ENCODE results near the gene YBX3. TPM values are rescaled to one million over a fixed set of nuclear protein-coding genes. Genes with fewer than 3 reads are reported as not detected.
A peak's percentile ranks its signal among the peaks of the same experiment; 100 is the strongest.

Gene YBX3
- total RNA-seq, 1 experiment from 2014 or later: 25.3 TPM

DNA sequence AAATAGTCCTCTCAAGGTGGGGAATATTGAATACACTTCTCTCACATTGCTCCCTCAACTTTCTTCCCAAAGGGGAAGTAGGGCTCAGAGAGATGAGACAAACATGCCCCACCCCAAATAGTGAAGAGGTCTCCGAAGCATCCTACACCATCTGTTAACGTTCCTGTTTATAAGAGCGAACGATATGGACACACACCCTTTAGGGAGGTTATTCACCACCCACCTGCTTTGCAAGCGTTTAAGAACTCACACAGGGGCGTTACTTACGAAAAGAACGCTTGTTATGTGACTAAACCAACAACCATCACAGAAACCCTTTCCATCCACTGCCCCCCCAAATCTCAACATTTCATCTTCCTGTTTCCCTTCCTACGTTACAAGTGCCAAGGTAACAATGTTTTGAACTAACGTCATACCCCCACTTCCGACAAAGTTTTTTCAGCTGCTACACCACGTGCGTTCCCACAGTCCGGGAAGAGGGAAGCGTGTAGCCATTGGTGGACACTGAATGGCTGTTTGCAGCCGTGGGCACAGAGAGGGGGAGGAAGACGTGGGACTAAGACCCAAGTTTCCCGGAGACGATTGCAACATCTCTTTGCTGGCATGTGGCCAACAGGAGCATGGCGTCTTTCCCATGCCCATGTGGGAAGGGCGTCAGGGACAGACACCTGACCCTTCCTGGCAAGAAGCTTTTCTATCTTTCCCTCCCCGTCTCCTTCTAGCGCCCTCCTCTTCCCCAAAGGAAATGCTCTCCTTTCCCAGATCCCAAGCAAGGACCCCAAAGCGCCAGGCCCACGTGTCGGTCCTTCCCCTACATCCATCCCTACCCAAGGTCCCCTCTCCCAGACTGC, 1.2 kb downstream of the YBX3 start:
- peak; percentile 81 for DNase-seq (ENCODE audit: low read depth)

DNA sequence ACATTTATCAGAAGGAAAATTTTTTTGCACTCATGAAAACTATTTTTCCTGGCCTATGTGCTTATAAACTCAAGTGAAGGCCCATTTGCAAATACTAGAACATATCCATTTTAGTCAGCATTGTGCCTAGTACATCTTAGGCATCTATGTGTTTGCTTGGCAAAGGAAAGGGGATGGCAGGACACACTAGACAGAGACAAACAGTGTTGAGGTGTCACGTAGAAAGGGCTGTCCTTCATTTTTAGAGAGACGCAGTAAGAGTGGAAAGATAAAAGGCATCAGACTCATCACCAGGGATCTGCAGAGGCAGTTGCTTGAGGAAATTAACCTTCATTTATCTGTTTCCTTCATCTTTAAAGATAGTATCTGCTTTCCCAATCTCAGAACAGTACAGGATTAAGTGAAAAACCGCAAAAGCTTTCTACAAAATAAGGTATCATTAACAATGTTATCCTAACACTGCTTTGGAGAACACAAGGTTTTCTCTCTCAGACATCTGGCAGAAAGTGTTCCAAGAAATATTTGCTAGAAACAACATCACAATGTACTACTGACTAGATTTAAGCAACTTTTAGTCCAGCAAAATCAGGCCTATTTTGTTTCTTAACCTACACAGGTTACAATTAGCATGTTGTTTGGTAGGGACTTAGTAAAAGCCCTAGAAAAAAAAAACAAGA, 2.0 kb downstream of the YBX3 start:
- DNase-seq (ENCODE audit: low read depth): no peak

DNA sequence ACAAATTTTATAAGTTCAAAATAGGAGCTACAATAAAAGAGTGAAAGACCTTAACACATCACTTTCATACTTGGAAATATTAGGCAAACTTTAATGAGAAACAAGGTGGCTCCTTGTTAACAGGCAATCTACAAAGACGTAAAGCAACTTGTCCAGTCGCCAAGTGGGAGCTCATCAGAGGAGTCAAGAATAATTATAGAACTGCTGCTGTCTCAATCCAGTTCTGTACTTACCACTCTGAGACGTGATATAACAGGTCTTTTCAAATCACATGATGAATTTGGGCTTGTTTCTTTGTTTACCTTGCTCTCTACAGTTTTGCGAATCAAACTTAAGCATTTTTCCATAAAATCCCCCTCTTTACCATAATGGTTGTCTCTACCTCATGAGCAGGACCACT, 3.6 kb downstream of the YBX3 start:
- DNase-seq (ENCODE audit: low read depth): no peak

DNA sequence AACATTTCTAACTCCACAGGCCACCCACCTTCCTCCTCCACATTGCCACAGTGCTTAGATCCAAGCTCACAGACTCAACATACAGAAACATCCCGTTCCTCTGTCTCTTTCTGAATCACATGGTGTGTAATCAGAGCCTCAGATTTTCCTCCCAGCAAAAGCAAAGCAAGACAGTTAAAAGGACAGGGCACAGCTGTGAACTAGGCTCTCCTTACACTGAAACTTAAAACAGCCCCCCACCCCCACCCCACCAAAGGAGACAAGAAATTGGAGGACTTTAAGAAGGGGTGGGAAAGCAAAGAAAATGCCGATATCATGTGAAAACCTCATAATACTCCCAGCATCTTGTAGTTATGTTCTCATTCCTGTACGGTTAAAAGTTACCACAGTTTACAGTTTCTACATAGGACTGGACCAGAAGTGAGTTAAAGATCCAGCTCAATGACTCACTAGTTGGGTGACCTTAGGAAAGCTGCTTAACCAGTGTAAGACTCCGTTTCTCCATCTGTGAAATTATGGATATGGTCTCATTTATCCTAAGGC, 4.8 kb downstream of the YBX3 start:
- no peak for DNase-seq (ENCODE audit: low read depth)

DNA sequence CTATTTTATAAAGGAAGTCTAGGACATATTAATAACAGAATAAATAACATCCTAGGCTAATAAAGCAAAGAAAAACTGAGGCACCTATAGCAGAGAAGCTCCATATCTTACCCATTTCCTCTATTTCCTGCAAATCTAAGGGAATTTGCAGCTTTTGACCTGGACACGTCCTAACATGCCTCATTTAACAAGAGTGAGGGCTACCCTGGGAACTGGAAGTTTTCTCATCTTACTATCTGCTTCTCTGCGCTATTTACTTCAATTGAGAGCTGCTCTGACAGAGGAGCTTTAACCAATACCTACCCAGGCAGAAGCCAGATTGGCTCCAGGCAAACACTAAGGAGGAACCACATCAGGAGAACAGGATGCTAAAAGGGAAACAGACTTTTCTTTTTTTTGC, 5.7 kb downstream of the YBX3 start:
- no peak for DNase-seq (ENCODE audit: low read depth)

DNA sequence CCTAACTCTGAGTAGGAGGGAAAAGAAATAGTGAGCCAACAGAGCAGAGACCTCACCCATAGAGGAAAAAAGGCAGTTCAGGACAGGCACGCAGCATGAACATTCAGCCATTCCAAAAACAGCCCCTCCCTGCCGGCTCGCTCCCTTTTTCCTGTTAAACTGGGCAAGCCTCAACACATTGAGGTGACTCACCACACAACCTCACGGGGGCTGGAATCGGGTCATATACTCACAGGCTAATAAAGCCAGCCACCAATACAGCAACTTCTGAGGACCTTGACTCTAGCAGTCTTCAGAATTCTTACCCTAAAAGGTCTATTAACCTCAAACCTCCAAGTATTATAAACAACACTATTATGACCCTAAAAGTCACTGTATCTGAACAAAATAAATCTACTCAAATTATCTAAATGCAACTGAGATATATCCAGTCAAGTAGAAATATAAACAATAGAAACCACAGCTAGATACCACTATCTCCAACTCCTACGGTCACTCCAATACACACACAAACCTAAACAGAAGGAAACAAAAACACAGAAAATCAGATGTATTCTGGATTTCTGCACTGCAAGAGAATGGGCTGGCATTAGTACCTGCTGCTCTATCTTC, 6.3 kb downstream of the YBX3 start:
- peak; percentile 80 for DNase-seq (ENCODE audit: low read depth)

DNA sequence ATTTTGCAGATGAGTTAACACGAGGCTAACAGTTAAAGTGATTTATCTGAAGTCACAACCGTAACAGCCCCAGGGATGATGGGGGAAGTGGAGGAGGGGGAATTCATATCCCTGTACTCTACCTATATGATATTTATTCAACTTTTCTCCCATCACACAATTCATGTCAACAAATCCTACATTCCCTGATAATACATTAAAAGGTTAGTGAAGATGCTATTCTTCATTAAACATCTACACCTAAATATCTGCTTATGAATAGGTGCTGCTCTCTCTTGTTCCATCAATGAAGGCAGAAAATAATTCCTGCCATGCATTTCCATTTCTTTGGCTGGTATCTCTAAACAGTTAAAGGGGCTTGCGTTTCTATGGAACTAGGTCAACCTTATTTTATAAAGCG, 6.8 kb downstream of the YBX3 start:
- DNase-seq (ENCODE audit: low read depth): no peak

DNA sequence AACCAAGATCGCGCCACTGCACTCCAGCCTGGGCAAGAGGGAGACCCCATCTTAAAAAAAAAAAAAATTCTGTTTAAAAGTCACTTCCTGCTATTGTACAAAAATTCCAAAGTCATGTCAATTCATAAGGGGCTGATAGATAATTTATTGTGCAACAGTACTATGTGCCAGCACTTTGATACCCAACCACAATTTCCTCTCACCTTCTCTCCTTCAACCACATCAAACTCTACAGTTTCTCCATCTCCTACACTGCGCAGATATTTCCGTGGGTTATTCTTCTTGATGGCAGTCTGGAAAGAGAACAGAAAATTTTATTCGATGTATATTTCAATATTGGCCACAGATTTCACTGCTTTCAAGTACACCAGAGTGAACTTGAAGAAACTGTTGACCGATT, 7.6 kb downstream of the YBX3 start:
- no peak for DNase-seq (ENCODE audit: low read depth)

DNA sequence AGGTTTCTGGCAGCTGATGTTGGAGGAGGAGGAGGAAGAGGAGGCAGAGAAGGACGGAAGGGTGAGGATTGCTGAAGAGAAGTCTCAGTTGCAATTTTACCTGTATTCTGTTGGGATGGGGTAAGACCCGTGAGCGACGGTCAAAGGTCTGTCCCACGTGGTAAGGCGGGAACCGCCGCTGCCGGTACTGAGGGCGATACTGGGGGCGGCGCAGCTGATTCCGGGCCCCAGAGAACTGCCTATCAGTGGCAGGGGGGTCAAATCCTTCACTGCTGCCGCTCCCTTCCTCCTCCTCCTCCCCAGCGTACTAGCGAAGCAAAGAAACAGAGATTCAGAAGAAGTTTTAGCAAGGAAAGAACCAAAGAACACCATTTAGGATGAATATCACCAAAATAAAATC, 13.3 kb downstream of the YBX3 start:
- no peak for DNase-seq (ENCODE audit: low read depth)

DNA sequence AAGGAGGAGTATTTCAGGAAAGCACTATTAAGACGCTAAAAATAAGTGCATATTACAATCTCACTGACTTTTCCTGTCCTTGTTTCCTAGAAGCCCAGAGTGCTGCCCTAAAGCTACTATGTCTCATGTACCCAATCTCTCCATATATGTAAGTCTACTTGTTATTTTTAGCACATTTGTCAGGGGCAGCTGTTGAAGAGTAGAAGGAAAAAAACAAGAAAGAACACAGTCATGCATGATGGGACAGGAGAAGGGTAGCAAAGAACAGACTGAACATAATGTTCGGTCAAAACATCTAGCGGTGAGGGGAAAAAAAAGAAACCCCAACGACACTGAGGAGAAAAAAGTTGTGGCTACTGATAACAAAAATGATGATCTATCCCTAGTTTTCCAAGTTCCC, 14.3 kb downstream of the YBX3 start:
- no peak for DNase-seq (ENCODE audit: low read depth)

DNA sequence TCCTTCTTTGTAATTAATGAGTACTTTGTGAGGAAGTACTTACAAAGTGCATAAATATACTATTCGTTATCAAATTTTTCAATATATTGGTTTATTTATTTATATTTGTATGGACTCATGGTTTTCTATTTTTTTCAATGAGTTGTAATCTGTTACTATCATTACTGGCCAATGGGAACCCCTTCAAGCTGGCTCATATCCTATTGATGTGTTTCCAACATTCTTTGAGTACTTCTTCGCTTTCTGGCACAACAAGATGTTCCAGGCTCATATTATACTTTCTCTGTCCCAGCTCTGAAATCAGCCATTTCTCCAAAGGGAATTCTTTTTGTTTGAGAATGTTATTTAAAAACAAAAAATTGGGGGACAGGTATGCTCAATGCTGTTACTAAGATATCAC, 17.5 kb downstream of the YBX3 start:
- DNase-seq (ENCODE audit: low read depth): no peak

DNA sequence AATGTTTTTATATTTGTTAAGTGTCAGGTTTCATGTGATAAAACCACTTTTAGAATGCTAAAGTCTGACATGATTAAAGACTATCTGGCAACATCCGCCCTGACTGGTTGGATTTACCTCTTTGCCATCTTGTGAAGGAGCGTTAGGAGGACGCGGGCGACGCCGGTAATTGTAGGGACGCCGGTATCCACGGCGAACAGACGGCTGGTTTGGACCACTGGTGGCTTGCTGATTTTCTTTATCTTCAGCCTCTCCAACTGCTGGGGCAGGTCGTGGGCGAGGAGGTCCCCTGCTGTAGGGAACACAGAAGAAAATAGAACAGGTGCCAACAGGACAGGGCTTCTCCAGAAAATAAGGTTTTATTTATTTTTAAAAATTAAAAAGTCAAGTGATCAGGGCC, 21.3 kb downstream of the YBX3 start:
- DNase-seq (ENCODE audit: low read depth): no peak

DNA sequence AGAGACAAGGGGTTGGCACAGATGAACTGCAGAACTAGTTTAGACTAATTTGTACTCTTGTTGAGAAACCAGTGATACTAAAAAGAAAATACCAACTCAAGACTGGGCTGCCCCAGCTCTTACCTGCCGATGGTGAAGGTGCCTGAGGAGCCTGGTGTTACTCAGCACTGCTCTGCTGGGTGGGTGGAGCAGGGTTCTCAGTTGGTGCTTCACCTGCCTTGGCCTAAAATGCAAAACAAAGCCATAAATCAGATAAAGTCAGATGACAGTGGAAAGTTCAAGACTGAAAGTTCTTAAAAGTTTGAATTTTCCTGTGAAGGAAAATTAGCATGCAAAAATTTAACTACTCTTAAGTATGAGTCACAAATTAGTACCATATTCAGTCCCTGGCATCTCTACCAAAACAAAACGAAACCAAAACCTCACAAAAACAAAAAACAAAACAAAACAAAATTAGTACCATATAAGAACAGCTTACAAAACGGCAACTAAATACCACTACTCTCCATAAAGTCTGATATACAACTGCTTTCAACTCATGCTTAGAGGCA, 21.9 kb downstream of the YBX3 start:
- no peak for DNase-seq (ENCODE audit: low read depth)

DNA sequence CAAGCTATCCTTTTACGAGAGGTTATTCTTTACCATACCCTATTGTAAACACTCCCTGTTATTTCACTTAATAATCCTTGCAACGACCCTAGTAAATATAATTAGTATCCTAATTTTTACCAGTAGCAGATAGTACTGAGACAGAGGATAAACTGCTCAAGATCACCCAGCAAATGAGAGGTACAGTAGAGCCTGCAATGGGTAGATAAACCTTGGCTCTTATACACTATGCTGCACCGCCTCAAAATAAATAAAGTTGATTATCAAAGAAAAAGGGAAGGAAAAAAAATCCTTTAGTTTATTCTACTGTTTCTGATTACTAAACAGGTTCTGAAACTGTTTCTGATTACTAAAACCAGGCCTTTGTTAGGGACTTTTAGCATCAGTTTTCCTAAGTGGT, 22.5 kb downstream of the YBX3 start:
- no peak for DNase-seq (ENCODE audit: low read depth)

DNA sequence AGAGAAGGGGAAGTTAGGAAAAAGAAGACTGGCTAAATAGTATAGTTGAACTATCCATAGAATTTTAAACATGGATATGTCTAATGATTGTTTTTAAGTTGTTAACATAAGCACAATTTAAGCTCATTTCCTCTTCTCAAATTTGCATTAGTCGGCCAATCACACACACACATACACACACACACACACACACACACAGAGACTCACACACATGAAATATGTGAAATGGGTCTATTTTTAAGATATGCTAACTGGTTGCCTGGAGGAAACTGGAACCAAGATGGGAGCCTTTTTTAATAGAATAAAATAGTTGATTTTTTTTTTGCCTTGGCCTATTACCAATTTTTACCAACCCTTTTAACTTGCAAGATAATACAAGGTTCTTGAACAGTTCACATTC, 25.3 kb downstream of the YBX3 start:
- DNase-seq (ENCODE audit: low read depth): no peak

DNA sequence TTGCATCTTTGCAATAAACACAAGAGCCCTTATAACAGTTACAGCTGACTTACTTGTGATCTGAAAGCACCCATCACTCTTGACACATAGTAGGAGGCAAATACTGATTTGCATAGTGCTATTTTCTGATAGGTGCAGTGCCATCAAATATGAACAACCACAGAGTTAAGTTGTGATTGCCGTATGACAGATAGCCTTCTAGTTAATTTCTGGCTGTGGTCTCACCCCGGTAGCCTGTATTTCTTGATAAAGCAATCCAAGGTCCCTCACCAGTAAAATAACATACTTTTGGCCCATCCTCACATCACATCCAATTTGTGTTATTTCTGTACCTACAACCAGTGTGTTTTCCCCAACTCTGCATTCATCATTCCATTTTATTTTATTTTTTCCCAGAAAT, 26.0 kb downstream of the YBX3 start:
- DNase-seq (ENCODE audit: low read depth): no peak

DNA sequence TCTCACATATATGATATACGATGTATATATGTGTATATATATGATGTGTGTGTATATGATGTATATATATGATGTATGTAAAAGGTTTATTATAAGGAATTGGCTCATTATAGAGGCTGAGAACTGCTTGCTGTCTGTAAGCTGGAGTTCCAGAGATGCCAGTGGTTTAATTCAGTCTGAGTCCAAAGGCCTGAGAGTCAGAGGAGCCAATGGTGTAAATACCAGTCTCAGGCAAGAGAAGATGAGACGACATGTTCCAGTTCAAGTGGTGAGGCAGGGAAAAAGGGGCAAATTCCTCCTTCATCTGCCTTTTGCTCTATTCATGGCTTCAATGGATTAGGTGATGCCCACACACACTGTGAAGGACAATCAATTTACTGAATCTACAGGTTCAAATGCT, 32.2 kb downstream of the YBX3 start:
- no peak for DNase-seq (ENCODE audit: low read depth)

DNA sequence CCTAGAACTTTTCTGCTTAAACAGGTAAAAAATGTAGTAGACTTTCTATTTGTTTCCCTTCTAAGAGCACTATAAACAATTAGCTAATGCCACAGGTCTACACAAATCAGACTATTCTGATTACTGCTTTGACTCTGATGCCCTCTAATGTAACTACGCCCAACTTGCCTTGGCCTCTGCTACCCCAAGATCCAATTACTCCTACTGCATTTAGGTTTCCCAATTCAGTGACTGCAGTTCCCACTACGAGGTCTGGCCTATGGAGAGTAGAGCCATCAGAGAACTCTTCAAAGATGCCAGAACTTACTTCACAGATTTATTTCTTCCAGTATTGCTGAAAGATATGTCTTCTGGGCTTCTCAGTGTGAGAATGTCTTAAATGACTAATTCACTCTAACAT, 34.0 kb downstream of the YBX3 start:
- DNase-seq (ENCODE audit: low read depth): no peak

DNA sequence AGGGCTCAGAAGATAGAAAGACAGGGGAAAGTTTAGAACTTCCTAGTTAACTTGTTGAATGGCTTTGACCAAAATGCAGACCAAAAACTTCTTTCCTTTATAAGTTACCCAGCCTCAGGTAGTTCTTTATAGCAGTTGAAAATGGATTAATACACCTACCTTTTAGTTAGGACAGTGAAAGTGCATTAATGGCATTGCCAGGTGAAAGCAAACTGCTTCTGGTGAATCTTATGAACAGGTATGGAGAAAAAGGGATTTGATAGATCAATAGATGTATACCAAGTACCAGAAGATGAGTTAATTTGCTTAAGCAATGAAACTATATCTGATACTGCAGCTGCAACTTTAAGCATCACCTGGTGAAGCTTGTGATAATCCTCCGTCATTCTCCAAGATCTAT, 35.1 kb downstream of the YBX3 start:
- DNase-seq (ENCODE audit: low read depth): no peak

DNA sequence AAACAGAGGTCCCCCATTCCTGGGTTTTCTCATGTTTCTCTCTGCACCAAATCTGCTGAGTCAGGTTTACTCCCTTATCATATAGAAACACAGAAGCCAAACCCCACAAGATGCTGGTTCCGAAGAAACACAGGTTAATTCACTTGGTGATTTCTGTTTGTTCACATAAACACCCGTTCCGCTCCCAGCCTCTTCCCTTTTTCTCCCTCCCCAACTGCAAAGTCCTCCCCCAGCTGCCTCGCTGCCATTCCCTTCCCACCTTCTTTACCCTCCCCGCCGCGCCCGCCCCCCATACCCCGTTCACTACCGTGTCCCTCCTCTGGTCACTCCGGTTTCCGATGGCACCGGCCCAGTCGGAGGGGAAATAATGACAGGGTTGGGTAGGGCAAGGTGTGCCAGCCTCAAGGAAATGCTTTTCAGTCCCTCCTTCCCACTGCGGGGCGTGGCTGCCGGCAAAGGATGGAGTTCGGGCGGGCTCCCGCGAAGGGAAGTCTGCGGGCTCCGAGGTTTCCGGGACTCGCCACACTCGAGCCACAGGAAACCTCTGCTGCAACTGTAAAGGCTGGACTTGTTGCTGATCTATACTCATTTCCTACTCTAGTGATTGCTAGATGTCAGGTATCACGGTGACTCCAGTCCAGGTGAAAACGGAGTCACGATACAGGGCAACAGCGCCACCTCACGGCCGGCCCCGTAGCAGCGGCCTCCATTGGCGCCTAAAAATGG, 49.3 kb downstream of the YBX3 start, which contains the start of gene STYK1:
Gene STYK1, minus strand, starts transcription at position 394 of the 726 bp plus-strand sequence. CDS start 39,434 bp downstream, outside the sequence.
- DNase-seq (ENCODE audit: low read depth): peak; percentile 37

DNA sequence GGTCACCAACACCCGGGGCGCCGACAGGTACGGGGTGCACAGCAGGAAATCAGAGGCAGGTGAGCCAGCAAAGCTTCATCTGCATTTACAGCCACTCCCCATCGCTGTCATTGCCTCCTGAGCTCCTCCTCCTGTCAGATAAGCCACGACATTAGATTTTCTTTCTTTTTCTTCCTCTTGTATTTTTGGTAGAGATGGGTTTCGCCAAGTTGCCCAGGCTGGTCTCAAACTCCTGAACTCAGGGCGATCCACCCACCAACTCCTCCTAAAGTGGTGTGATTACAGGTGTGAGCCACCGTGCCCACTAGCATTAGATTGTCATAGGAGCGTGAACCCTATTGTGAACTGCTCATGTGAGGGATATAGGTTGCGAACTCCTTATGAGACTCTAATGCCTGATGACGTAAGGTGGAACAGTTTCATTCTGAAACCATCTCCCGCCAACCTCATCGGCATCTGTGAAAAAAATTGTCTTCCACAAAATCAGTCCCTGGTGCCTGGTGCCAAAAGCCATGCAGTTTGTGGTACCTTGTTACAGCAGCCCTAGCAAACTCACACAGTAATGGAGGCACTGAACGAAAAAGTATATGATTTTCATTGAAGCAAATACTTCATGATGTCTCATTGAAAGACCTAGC, 50.8 kb downstream of the YBX3 start:
- DNase-seq (ENCODE audit: low read depth): no peak
